GM23248 (cell line): Measurements from ENCODE around the gene MOB3C. TPM values are rescaled to one million over a fixed set of nuclear protein-coding genes. Genes with fewer than 3 reads are reported as not detected.
A peak's percentile ranks its signal among the peaks of the same experiment; 100 is the strongest.
"Not testable (repeated sequence)": the region's sequence is repeated elsewhere in the genome, so short reads cannot be mapped to it uniquely, and the experiment has no call there.

ENCODE experiments used
- DNase-seq: peaks from one replicate; pipeline ENCODE4 v3.0.0-alpha.2; 2015
- H2AFZ ChIP-seq: fragments of 200-600 bp; sonication (generic); 2 replicates; pipeline ENCODE4 v1.6.1; 2016; ENCODE audit warnings: antibody characterized with exemption
- H3F3A ChIP-seq: fragments of 200-600 bp; sonication (generic); 2 replicates; pipeline ENCODE4 v1.6.1; 2016; ENCODE audit warnings: mild to moderate bottlenecking, antibody characterized with exemption, mixed run types; ENCODE audit not compliant: insufficient read depth
- H3K27ac ChIP-seq: fragments of 200-600 bp; sonication (generic); 2 replicates; pipeline ENCODE4 v1.5.1; 2016; ENCODE audit warnings: mild to moderate bottlenecking
- H3K27me3 ChIP-seq: fragments of 200-600 bp; sonication (generic); replicated peaks from 2 replicates; pipeline ENCODE4 v1.6.1; 2016; ENCODE audit warnings: mild to moderate bottlenecking; ENCODE audit not compliant: insufficient read depth
- H3K36me3 ChIP-seq: fragments of 200-600 bp; sonication (generic); 2 replicates; pipeline ENCODE4 v1.6.1; 2016; ENCODE audit warnings: low read depth, mild to moderate bottlenecking
- H3K4me1 ChIP-seq: fragments of 200-600 bp; sonication (generic); 2 replicates; pipeline ENCODE4 v1.6.1; 2016; ENCODE audit warnings: mild to moderate bottlenecking; ENCODE audit not compliant: insufficient read depth
- H3K4me2 ChIP-seq: fragments of 200-600 bp; sonication (generic); one replicate; pipeline ENCODE4 v1.6.1; 2016; ENCODE audit warnings: mild to moderate bottlenecking; ENCODE audit not compliant: unreplicated experiment
- H3K4me3 ChIP-seq: fragments of 200-600 bp; sonication (generic); 2 replicates; pipeline ENCODE4 v1.5.1; 2016; ENCODE audit warnings: mild to moderate bottlenecking
- H3K79me2 ChIP-seq: fragments of 200-600 bp; sonication (generic); 2 replicates; pipeline ENCODE4 v1.6.1; 2016; ENCODE audit warnings: mild to moderate bottlenecking; ENCODE audit not compliant: insufficient read depth
- H3K9ac ChIP-seq: fragments of 200-600 bp; sonication (generic); 2 replicates; pipeline ENCODE4 v1.6.1; 2016; ENCODE audit warnings: mild to moderate bottlenecking
- H3K9me2 ChIP-seq: fragments of 200-600 bp; sonication (generic); 2 replicates; pipeline ENCODE4 v1.6.1; 2016; ENCODE audit warnings: mixed run types, mild to moderate bottlenecking, moderate library complexity; ENCODE audit not compliant: insufficient read depth
- H3K9me3 ChIP-seq: fragments of 200-600 bp; sonication (generic); one replicate; pipeline ENCODE4 v1.6.1; 2017; ENCODE audit warnings: low read depth
- H4K20me1 ChIP-seq: fragments of 200-600 bp; sonication (generic); 2 replicates; pipeline ENCODE4 v1.6.0; 2016; ENCODE audit not compliant: insufficient read depth
- EZH2 ChIP-seq: fragments of 200-600 bp; sonication (generic); IDR thresholded peaks from 2 replicates; pipeline ENCODE4 v1.6.1; 2018; ENCODE audit warnings: antibody characterized with exemption, mild to moderate bottlenecking; ENCODE audit not compliant: insufficient read depth, poor library complexity, severe bottlenecking
- EZH2phosphoT487 ChIP-seq: fragments of 200-600 bp; sonication (generic); IDR thresholded peaks from 2 replicates; pipeline ENCODE4 v1.6.1; 2018; ENCODE audit warnings: antibody characterized with exemption, moderate library complexity, mild to moderate bottlenecking, low read depth; ENCODE audit not compliant: insufficient read depth
- WGBS, 2 experiments: methylation state at CpG; one replicate each; pipeline ENCODE4 v1.1.6; 2015 to 2017; ENCODE audit warnings: low lambda C conversion rate in 2 of 2, low coverage in 1 of 2; ENCODE audit errors: missing lambda C conversion rate in 2 of 2; 5-methylcytosine and 5-hydroxymethylcytosine counted together
- in situ Hi-C: fragments of 300-500 bp; cut with MboI; formaldehyde crosslinking; loops from 2 replicates; pipeline ENCODE4 v1.15.0; 2020
- polyA plus RNA-seq: library from polyadenylated mRNA; unstranded; fragments of >200 nt; fragmentation: Nextera tagmentation; extraction: Ambion mirVana; gene quantifications from 2 replicates; pipeline ENCODE4 v1.2.1, GENCODE V29; 2016
- total RNA-seq: library from RNA; depleted of rRNA; stranded (reverse); fragments of >200 nt; shearing (Covaris generic); gene quantifications from 2 replicates; pipeline ENCODE4 v1.2.3, GENCODE V29; 2014

Gene MOB3C
- total and polyA plus RNA-seq, 2 experiments from 2014 or later: 4.7 to 7.0 TPM

DNA sequence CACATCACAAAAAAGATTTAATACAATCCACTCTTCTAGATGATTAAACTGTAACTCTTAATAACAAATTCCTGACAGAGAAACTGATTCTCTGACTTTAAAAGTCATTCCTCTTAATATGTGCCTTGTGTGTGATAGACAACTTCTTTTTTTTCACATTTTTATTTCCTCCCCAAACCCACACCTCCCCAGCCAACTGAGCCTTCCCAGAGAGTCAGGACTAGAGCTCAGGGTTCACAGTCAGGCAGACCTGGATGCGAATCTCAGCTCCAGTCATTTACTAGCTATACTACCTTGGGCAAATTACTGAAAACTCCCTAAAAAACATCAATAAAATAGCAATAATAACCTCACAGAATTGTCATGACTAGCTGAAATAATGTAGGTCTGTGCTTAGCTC is 37.4 kb upstream of the MOB3C start:
- no peak for TF ChIP-seq EZH2
- TF ChIP-seq EZH2phosphoT487: no peak
- Histone ChIP-seq H3K27ac (peak overlapping the region; percentile 49), H3K4me3 (peak overlapping the region; percentile 53), H4K20me1 (no peaks in the 10 kb centered on the region), H3K9me3 (peaks cover 3% of the 10 kb centered on the region), H3K4me1 (0 out of 2 replicates have a peak, but pooled peaks cover 8% of the 10 kb centered on the region), H3F3A (peaks cover 7% of the 10 kb centered on the region), H3K27me3 (no peaks in the 10 kb centered on the region), H3K9me2 (no peaks in the 10 kb centered on the region), H3K9ac (peak overlapping the region; percentile 41), H3K36me3 (peaks cover 29% of the 10 kb centered on the region), H3K79me2 (no peaks in the 10 kb centered on the region), H2AFZ (no peak overlapping the region), H3K4me2 (peak overlapping the region; percentile 79)
- WGBS, 2 experiments: 41 to 79% methylated on average over 1 of the region's 1 CpG
- DNase-seq: no peak
- in situ Hi-C loops: no loop called here

DNA sequence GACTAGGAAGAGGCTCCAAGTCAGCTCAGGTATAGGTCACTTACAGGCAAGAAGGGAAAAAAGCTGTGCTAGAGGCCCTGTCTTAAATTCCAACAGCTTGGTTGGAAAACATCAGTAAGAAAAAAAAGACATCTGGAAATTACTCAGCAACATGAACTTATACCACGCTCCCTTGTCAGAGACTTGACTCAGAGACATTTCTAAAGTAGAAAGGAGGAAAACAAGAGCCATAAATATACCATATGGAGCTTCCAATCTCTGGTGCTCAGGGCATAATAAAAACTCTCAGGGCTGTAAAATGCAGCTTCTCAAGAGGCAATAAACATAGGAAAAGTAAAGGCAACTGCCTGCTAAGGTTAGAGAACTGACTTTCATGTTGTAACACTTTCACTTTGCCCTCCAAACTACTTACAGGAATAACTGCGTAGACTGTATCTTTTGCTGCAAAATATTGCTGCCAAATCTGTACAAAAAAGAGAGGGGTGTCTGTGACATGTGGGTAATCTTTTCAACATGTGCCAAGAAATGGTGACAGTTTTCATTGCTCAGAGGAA is 36.9 kb upstream of the MOB3C start:
- Histone ChIP-seq H3K36me3 (peaks cover 29% of the 10 kb centered on the region), H3K4me2 (peak overlapping the region; percentile 79), H4K20me1 (no peaks in the 10 kb centered on the region), H3F3A (peaks cover 7% of the 10 kb centered on the region), H3K9me2 (no peaks in the 10 kb centered on the region), H3K79me2 (no peaks in the 10 kb centered on the region), H3K4me1 (0 out of 2 replicates have a peak, but pooled peaks cover 8% of the 10 kb centered on the region), H2AFZ (peak overlapping the region; percentile 57), H3K9ac (peak overlapping the region; percentile 41), H3K27ac (peak overlapping the region; percentile 49), H3K9me3 (peaks cover 3% of the 10 kb centered on the region), H3K27me3 (no peaks in the 10 kb centered on the region), H3K4me3 (peak overlapping the region; percentile 53)
- DNase-seq: peak; percentile 67
- TF ChIP-seq EZH2 (no peak), EZH2phosphoT487 (no peak)
- in situ Hi-C loops: no loop called here
- WGBS, 2 experiments: 31 to 42% methylated on average over 2 of the region's 2 CpGs

DNA sequence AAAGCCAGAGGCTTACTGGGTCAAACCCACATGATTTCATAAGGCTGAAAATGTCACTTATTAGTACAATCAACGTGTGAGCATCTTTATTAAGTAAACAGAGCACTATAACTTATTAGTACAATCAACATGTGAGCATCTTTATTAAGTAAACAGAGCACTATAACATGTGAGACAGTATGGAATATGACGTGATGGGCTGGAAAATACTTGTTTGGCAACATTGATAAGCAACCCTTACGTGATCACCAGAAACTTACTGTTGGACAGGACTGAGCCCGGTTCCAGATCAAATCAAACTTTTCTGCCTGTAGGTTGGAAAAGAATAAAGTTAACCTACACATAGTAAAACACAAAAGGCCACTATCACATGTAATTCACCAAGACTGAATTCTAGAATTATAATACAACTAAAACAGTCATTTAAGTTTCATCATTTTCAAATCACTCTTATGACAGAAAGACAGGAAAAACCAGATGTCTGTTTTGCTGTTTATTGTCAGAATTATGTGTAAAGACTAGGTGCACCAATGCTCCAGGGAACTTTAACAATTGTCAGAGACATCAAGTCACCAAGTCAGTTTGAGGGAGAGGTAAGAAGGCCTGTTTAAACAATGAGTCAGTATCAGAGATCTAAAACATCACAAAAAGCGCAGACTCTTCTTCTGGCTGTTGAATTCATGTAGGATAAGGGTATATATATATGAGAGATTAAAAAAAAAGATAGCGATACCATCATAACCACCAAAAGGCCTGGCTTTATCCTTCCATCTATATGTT is 35.9 kb upstream of the MOB3C start:
- H3K79me2 ChIP-seq: no peaks in the 10 kb centered on the region
- H3K4me1 ChIP-seq: peaks cover 8% of the 10 kb centered on the region; the same call in 1 of the 2 replicates
- no peaks in the 10 kb centered on the region for H3K9me2 ChIP-seq
- H3K27me3 ChIP-seq: no peaks in the 10 kb centered on the region
- TF ChIP-seq EZH2: no peak
- TF ChIP-seq EZH2phosphoT487: no peak
- DNase-seq: no peak
- no peak overlapping the region for H3K9ac ChIP-seq
- no peak overlapping the region for H3K4me2 ChIP-seq
- peaks cover 29% of the 10 kb centered on the region for H3K36me3 ChIP-seq
- in situ Hi-C loops: no loop called here
- no peak overlapping the region for H3K4me3 ChIP-seq
- H3F3A ChIP-seq: peaks cover 10% of the 10 kb centered on the region
- H4K20me1 ChIP-seq: no peaks in the 10 kb centered on the region
- 69 to 73% methylated on average over 6 of the region's 6 CpGs for WGBS, 2 experiments
- peaks cover 3% of the 10 kb centered on the region for H3K9me3 ChIP-seq
- H2AFZ ChIP-seq: no peak overlapping the region
- H3K27ac ChIP-seq: no peak overlapping the region

DNA sequence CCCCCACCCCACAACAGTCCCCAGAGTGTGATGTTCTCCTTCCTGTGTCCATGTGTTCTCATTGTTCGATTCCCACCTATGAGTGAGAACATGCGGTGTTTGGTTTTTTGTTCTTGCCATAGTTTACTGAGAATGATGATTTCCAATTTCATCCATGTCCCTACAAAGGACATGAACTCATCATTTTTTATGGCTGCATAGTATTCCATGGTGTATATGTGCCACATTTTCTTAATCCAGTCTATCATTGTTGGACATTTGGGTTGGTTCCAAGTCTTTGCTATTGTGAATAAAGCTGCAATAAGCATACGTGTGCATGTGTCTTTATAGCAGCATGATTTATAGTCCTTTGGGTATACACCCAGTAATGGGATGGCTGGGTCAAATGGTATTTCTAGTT is 34.5 kb upstream of the MOB3C start:
- DNase-seq, H3K9me2 ChIP-seq, H3K4me2 ChIP-seq, H3K4me3 ChIP-seq, H3K27ac ChIP-seq, H3K79me2 ChIP-seq, H2AFZ ChIP-seq, H3K9ac ChIP-seq, H3K9me3 ChIP-seq, H4K20me1 ChIP-seq, H3K27me3 ChIP-seq, in situ Hi-C loops: not testable (repeated sequence)
- peaks cover 22% of the 10 kb centered on the region for H3K4me1 ChIP-seq
- H3K36me3 ChIP-seq: peaks cover 24% of the 10 kb centered on the region
- H3F3A ChIP-seq: peaks cover 23% of the 10 kb centered on the region
- WGBS, 2 experiments: 99 to 100% methylated on average over 3 of the region's 3 CpGs
